HG03571 (cell line): ENCODE data around the gene COMMD10.

Experiments used
- ATAC-seq: cut with Tn5 transposase; IDR thresholded peaks from one replicate; pipeline ENCODE4 v1.9.1; 2021; ENCODE audit not compliant: unreplicated experiment

COMMD10 gene

DNA sequence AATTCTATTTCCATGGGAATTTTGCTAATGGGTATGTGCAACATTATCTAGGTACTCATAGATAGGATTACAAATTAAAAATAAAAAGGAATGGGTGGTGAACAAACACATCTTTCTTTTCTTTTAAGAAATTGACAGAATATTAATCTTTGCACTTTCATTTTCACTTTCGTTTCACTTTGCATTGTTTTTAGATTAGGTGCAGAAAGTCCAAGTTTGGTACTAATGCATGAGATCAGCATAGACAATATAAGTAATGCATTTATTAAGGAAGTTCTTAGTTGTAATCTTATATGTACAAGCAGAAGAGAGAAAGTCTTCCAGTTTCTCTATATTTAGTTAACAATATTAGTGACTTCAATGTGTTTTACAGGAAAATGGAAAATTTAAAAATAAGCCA is 196.5 kb downstream of the COMMD10 start:
- ATAC-seq = no peak

DNA sequence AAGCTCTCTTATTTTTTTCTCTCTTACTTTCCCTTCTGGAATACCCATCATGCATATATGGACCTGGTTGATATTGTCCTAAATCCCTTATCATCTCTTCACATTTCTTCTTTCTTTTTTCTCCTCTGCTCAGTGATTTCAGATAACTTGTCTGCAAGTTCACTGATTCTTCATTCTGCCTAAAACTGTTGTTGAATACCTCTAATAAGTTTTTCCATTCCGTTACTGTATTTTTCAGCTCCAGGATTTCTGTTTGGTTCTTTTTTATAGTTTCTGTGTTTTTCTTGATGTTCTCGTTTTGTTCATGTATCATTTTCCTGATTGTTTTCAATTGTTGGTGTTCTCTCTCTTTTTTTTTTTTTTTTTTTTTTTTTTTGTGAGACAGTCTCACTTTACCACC is 203.7 kb downstream of the COMMD10 start:
- no peak for ATAC-seq

DNA sequence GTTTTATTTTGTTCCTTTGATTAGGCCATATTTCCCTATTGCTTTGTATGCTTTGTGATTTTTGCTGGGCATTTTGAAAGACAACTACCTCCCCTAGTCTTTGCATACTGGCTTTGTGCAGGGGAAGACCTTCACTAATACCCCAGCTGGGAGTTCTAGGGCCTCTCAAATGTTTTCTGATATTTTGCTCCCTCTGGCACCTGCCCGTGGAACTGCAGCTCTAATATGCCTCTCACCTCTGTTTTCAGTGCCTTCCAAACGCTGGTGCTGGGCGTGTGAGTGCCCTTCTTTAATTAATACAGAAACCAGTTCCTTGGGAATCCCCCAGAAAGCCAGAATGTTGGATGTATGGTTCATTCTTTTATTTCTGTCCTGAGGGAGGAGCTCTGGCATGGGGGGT is 204.5 kb downstream of the COMMD10 start:
- no peak for ATAC-seq

DNA sequence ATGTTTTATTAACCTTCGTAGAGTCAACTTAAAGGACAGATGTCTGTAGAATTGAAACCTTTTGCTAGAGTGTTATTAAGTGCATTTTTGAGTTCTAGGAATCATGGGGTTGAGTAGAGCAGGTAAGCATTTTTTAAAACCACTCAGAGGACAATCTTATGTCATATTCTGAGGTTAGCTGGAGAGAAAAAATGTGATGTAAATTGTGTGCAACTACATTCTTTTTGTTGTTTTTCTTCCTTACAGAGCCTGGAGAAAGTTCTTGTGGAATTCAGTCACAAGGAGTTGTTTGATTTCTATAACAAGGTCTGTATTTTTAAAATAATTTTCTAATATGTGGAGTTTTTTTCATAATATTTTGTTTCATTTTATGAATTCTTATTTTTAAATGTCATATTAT is 206.4 kb downstream of the COMMD10 start:
- ATAC-seq = no peak

DNA sequence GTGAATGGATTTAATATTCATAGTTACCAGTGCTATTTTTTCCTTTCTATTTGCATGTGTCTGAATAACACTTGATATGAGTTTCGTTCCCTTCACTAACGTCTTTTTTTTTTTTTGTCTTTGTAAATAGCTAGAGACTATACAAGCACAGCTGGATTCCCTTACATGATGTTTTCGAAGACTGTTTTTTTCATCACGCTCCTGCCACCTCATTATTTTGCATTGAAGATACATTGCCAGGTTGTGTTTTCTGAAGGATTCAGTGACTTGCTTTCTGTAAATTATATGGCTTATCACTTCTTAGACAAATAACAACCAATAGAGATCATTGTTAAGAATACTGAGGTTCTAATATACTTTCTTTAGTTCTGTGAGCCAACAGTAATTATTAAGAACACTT is 207.5 kb downstream of the COMMD10 start:
- no peak for ATAC-seq

DNA sequence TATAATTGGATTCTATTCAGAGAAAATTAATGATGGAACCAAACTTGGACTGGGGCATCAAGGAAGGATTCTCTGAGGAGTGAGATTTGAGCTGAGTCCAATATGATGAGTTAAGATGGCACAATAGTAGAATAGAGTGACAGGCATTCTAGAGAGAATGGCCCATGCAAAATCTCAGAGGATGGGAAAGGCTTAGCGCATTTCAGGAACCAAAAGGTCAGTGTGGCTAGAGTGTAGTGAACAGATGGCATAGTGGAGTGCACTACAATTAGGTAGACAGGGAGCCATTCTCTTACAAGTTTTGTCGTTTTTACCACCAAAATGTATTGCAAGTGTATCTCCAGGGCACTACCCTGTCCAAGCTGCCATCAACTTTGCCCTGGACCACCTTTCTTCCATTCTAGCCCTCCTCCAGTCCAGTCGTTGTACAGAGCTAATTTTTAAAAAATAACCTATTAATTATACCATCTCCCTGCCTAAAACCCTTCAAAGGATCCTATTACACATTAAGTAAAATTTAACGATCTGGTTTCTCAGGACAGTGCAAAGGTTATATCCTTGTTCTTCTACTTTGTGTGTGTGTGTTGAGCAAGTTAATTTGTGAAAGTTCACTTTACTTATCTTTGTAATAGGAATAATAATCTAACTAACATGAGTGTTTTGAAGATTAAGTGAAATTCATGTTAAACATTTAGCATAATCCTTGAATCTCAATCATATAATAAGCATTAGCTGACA is 211.7 kb downstream of the COMMD10 start:
- ATAC-seq = no peak

DNA sequence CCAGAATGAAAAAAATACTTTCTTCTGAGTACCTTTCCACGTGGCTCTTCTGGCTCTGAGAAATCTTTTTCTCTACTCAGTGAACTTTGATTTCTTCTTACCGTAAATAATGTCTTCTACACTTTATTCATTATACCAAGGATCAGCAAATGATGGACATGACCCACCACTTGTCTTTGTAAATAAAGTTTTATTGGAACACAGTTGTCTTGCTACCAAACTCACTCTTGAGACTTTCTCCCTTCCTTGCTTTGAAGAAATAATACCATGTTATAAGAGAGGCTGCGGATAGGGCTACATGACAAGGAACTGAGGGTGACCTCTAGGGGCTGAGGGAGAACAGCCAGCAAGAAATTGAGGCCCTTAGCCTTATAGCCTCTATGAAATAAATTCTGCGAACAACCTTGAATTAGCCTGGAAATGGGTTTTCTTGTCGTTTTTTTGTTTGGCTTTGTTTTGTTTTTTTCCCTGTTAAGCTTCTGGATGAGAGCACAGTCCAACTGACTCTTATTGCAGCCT is 212.5 kb downstream of the COMMD10 start:
- ATAC-seq = no peak

DNA sequence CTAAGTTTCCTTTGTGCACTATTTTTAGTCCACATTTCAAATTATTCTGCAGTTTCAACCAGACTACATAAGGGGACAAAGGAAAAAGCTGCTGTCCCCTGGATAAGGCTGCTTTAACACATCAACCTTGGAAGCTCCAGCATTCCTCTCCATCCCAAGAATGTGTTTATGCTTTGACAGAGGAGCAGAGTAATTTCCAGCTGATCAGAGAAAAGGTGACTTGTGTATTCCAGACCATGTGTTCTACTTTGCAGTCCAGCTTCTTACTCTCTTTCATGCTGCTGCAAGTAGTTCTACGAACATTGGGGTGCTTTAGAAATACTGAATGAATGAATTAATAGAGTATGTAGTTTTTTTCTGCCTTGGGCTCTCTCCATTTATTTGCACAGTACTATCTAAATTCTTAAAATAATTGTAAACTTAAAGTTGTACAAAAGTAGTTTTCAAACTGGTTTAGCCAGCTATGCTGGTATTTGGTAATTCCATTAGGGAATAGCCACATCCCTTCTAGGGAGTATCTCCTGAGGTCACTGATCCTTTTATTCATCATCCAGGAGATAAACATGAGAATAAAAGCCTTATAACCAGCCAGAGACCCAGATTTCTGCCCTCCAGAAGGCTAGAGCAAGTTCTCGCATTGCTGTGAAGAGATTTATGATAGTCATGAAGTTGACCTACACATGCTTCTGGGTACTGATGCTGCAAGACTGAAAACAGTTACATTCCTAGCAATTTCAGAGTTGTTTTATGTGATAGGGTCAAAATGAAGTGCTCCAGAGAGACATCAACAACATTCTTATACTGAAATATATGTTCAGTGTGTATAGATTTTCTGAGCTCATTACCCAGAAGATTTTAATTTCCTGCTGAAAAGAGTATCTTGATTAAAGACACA is 215.2 kb downstream of the COMMD10 start:
- no peak for ATAC-seq

DNA sequence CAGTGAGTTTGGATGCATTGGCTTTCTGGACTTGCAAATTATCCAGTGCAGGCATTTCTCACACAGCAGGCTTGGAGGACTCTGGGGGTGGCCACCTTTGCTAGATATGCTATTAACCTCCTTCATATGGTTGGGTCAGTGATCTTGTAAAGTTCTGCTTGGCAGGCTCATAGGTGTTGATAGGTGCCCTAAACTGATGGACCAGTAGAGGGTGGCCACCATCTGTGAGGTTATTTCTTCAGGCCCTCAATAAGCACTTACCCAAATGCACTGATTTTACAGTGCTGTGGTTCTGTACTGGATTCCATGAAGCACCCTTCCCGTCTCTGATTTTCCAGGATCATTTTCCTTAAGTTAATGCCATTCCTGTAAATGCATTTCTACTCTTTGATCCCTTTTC is 216.3 kb downstream of the COMMD10 start:
- no peak for ATAC-seq

DNA sequence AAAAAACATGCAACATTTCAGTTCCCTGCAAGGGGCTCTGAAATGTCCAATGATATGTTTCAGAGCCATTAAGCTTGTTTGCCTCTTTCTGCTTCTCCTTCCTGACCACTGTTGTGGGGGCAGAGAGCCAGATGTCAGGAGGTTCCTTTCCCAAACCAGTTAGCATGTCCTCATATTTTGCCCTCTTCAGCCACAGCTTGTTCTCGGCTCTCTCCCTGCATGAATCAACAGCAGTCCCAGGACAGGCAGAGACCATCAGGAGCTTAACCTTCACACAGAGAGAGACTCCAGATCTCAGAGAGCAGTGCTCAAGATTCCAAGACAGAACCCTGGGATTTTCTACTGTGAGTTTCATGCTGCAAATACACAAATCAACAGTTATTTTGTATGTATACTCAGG is 218.5 kb downstream of the COMMD10 start:
- no peak for ATAC-seq

DNA sequence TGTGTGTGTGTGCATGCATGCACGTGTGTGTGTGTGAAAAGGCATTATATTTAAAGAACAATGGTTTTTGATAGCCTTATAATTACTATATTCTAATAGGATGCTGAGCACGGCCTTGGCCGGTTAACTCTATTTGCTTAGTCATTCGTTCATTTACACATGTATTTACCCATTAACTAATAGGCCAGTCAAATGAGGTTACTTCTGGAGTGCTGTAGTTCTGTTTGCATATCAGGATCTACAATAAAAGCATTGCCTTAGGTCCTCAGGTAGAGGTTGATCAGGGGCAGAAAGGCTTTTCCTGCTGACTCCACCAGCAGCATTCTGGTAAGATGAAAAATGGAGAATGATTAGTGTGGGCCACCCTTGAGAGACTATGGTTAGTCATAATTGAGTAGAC is 219.0 kb downstream of the COMMD10 start:
- no peak for ATAC-seq

DNA sequence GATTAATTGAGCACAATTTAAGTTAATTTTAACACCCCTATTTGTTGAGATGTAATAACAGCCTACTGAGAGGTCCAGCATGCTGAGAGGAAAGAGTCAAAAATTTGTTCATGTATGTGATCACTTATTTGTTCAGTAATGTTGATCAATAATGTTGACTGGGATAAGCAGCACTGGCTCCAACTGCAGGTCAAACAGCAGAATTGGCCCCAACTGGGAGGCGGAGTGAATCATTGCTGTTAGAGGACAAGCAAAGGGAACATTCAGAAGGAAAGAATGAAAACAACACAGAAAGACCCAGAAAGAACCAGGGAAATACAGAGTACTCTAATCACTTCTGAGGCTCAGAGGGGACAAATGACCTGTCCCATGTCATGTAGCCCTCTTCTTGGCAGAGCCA is 221.1 kb downstream of the COMMD10 start:
- no peak for ATAC-seq

DNA sequence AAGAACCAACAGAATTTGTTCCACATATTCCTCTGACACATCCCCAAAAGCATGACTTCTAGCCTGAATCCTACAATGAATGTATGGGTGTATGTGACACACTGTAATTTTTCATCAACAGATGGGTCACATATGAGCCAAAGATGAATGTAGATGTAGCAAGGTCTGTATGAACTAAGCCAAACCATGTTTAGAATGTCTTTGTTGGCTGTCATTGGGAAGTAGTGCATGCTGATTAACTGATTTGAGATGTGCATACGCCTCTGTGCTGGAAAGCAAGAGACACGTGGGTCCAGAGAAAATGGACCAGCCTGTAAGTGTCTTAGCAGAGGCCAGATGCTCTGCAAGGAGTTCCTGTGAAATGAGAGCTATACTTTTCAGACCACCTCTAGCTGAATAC is 222.0 kb downstream of the COMMD10 start:
- no peak for ATAC-seq

DNA sequence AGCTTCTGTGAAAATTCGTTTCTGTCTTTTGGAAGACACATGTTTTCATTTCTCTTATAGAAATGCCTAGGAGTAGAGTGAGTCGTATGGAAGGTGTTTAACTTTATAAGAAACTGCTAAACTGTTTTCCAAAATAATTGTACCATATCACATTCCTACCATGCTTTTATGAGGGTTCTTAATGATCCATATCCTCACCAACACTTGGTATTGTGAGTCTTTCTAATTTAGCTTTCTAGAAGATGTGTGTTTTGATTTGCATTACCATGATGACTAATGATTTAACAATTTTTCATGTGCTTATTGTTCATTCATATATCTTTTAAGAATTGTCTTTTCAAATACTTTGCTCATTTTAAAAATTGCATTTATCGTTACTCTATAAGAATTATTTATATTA is 223.6 kb downstream of the COMMD10 start:
- ATAC-seq = no peak

DNA sequence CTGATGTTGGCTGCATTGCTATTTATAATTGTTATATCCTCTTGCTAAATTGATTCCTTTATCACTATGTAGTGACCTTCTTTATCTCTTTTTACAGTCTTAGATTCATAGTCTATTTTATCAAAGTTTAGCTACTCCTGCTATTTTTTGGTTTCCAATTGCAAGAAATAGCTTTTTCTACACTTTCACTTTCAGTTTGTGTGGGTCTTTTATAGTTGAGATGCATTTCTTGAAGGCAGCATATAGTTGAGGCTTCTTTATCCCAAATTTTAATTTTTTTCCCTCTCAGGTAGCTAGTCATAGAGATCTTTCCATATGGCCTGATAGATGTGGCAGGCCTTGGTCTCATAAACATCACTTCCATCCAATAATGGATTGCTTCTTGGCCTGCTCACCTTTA is 228.5 kb downstream of the COMMD10 start:
- no peak for ATAC-seq

DNA sequence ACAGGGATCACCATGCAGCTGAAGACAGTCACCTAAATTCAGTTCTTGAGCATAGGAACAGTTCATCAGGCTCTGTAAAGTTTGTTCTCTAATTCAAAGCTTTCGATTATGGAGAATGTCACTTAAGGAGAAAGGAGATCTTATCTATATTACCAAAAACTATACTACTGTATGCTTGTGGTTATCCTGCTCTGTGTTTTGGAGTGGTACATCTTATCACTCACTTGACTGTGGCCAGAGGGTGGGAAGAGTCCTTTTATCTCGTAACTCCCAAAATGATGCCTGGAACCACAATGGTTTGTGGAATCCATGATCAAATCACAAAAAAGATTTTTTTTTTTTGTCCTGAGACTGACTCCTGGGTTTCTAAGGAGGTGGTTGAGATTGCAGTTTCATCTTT is 230.7 kb downstream of the COMMD10 start:
- no peak for ATAC-seq

DNA sequence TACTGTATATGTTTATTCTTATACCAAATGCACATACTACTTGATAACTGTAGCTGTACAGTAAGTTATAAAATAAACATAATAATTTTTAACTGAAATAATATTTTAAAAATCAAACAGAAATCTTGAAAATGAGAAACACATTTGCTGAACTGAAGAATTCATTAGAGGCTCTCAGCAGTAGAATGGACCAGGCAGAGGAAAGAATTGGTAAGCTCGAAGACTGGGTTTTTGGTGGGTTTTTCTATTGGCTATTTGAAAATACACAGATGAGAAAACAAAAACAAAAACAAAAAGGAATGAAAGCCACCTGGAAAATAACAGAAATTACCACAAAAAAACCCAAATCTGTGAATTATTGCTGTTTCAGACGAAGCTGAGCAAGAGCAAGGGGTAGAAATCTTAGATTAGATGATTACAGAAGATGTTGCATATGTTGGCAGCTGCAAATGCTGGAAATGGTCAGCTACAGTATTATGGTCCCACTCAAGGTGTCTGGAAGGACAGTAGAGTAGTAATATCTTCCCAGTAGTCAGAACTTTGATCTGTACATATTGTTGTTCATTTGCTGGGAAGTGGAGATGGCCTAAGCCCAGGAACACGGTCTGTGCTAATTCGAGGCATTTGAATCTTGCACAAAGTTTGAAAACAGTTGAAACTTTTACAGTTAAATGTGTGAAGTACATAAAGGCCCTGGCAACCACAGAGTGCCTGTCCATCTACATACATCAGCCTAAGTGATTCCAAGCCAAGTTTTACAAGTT is 233.4 kb downstream of the COMMD10 start:
- no peak for ATAC-seq

DNA sequence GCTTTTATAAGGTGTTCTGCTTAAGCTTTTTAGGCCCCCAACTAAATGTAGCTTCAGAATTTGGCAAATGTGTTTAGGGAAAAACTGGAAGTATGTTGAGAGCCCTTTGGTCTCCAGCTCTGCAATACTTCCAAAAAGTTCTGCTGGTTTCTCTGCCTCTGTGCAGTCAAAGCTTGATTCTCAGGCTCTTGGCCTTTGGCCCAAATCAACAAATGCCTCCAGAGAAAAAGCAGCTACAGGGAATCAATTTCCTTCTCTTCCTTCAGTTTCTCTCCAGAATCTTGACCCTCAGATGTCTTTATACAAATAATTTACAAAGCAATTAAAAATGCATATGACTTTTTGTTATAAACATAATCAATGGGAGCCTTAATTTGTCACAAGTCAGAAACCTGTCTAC is 235.7 kb downstream of the COMMD10 start:
- no peak for ATAC-seq

DNA sequence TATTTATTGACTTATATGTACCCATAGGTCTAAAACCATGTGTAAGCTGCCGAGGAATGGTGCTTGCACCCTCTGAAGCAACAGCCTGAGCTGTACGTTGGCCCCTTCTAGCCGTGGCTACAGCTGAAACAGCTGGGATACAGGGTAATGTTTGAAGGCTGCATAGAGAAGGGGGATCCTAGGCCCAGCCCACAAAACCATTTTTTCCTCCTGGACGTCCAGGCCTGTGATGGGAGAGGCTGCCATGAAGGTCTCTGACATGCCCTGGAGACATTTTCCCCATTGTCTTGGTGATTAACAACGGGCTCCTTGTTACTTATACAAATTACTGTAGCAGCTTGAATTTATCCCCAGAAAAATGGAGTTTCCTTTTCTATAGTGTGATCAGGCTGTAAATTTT is 244.7 kb downstream of the COMMD10 start:
- ATAC-seq = no peak

DNA sequence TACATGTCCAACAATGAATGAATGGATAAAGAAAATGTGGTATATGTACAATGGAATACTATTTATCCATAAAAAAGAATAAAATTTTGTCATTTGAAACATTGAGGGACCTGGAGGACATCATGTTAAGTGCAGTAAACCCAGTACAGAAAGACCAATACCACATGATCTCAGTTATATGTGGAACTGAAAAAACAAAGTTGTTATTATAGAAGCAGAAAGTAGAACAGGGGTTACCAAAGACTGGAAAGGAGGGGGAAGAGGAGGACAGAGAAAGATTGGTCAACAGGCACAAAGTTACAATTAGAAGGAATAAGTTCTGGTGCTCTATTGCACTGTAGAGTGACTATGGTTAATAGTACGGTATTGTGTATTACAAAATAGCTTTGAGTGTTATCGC is 256.0 kb downstream of the COMMD10 start:
- ATAC-seq = no peak
